GM12874 (cell line): ENCODE data around the gene CXXC1.

Source experiments
- CTCF ChIP-seq: IDR thresholded peaks from 2 replicates; pipeline ENCODE4 v1.5.1; 2011; ENCODE audit warnings: low read depth, mild to moderate bottlenecking, control low read depth, low read length, moderate library complexity; ENCODE audit not compliant: insufficient read depth

Gene CXXC1

DNA sequence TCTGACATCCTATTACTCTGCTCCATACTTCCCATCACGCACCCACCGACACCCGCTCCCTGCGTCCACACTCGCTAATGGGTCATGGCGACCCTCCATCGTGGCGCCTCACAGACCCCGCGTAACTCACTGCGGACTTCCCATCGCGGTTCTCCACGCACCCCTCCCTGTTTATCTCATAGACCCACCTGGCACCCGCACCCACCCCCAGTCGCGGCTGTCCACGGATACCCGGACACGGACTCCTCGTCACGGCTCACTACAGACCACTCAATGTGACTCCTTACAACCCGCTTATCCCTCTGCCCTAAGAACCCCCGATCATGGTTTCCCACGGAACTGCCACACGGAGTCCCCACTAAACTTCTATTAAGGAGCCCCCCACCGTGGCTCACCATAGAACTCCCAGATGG lies 458 bp downstream of the CXXC1 start:
- TF ChIP-seq CTCF: no peak

DNA sequence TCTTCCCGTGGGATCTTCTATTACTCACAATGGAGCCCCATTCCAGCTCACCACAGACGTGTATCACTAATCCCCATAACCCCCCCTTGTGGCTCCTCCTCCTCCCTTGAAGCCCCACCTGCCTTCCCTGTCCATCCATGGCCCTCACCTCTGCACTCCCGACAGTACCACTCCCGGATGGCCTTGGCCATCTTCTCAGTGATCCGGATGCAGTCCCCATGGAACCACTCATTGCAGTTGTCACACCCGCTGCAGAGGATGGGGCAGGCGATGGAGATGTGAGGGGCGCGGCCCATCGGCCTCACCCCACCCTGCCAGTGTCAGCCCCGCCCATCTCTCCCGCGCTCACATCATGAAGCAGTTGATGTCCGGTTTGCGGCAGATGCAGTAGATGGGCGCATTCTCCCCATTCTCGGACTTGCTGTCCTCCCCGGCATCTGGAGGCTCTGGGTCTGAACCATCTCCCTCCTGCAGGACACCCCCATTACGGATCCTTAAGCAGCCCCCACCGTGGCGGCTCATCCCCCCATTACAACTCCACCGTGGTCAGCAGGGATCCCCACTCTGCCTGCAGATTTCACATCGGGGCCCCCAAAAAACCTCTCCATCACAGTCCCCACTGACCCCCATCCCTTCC lies 983 bp downstream of the CXXC1 start:
- no peak for TF ChIP-seq CTCF

- no peak for TF ChIP-seq CTCF
Observed at GRCh38 chr18:50285631-50286321, 1.7 kb downstream of the CXXC1 start.

- no peak for TF ChIP-seq CTCF
Observed at GRCh38 chr18:50285071-50285470, 2.4 kb downstream of the CXXC1 start.

DNA sequence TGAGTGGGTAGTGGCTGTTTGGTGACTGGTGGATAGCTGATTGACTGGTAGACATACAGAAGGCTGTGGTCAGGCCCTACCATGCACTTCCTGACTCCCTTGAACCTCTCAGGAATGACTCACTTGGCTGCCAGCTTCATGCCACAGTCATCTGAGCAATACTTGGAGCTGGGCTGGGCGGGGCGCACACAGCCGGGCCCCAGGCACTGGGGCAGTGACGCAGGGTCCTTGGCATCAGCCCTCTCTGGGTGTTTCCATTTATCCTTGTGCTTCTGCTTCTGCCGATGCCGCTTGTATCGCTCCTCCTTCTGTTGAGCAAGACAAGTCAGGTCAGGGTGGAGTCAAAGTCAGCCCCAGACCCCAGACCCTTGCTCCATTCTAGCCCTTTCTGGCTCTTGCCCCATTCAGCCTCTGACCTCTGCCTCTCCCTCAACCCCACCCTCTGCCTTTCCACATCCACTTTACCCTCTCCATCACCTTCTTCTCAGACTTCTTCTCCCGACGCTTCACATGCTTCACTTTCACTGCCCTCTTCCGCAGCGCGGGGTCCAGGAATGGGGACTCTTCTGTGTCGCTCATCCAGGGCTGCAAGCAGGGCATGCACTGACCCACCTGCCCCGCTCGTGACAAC lies 3.1 kb downstream of the CXXC1 start:
- TF ChIP-seq CTCF: no peak

- no peak for TF ChIP-seq CTCF
Observed at GRCh38 chr18:50283469-50284209, 3.9 kb downstream of the CXXC1 start.
